GM21529 (cell line): ENCODE measurements around the gene EEA1.
"Not testable (repeated sequence)": the region's sequence is repeated elsewhere in the genome, so short reads cannot be mapped to it uniquely, and the experiment has no call there.

Experiments
- ATAC-seq: cut with Tn5 transposase; IDR thresholded peaks from one replicate; pipeline ENCODE4 v1.9.1; 2021; ENCODE audit not compliant: unreplicated experiment

The EEA1 gene

GRCh38 chr12:92928962-92929915 is at the start of gene EEA1:
EEA1 (minus strand) TSS chr12:92929295; CDS start chr12:92929066, 229 bp downstream.
- ATAC-seq, result peak; percentile 86

GRCh38 chr12:92978607-92979006 is 49.5 kb upstream of the EEA1 start:
- no peak for ATAC-seq

GRCh38 chr12:92977326-92977725 is 48.2 kb upstream of the EEA1 start:
- no peak for ATAC-seq

GRCh38 chr12:92974759-92975158 is 45.7 kb upstream of the EEA1 start:
- ATAC-seq, result no peak

GRCh38 chr12:92973614-92974013 is 44.5 kb upstream of the EEA1 start:
- ATAC-seq, result no peak

GRCh38 chr12:92971859-92972524 is 42.9 kb upstream of the EEA1 start:
- ATAC-seq, result no peak

GRCh38 chr12:92968176-92968813 is 39.2 kb upstream of the EEA1 start:
- ATAC-seq, result no peak

GRCh38 chr12:92964378-92964777 is 35.3 kb upstream of the EEA1 start:
- not testable (repeated sequence) for ATAC-seq

- no peak for ATAC-seq
Observed at GRCh38 chr12:92961949-92962348, 32.9 kb upstream of the EEA1 start.

GRCh38 chr12:92955997-92956663 is 27.0 kb upstream of the EEA1 start:
- ATAC-seq, result no peak

GRCh38 chr12:92953747-92954146 is 24.7 kb upstream of the EEA1 start:
- no peak for ATAC-seq

- ATAC-seq, result no peak
Observed at GRCh38 chr12:92952394-92952793, 23.3 kb upstream of the EEA1 start.

- ATAC-seq, result no peak
Observed at GRCh38 chr12:92951006-92951405, 21.9 kb upstream of the EEA1 start.

GRCh38 chr12:92950011-92950410 is 20.9 kb upstream of the EEA1 start:
- no peak for ATAC-seq

- no peak for ATAC-seq
Observed at GRCh38 chr12:92949466-92949865, 20.4 kb upstream of the EEA1 start.

- no peak for ATAC-seq
Observed at GRCh38 chr12:92947589-92948215, 18.6 kb upstream of the EEA1 start.

- no peak for ATAC-seq
Observed at GRCh38 chr12:92945659-92946220, 16.6 kb upstream of the EEA1 start.

GRCh38 chr12:92943482-92944250 is 14.6 kb upstream of the EEA1 start:
- ATAC-seq, result peak; percentile 55

GRCh38 chr12:92942905-92943304 is 13.8 kb upstream of the EEA1 start:
- no peak for ATAC-seq

- no peak for ATAC-seq
Observed at GRCh38 chr12:92939116-92939515, 10.0 kb upstream of the EEA1 start.
